ENCODE data around the gene KDM2A. TPM values are rescaled to one million over a fixed set of nuclear protein-coding genes. Genes with fewer than 3 reads are reported as not detected.

Gene KDM2A
- total RNA-seq, 1 experiment from 2014 or later: 27.9 TPM

GRCh38 chr11:67301313-67301921 is 182.4 kb downstream of the KDM2A start:
- DNase-seq (ENCODE audit: low spot score): no peak

- peak; percentile 48 for DNase-seq (ENCODE audit: low spot score)
Observed at GRCh38 chr11:67301951-67302516, 183.0 kb downstream of the KDM2A start.

GRCh38 chr11:67302571-67303131 is 183.6 kb downstream of the KDM2A start:
- DNase-seq (ENCODE audit: low spot score): no peak

GRCh38 chr11:67303132-67303834 is 184.2 kb downstream of the KDM2A start, which contains the start of gene SSH3:
TSS of gene SSH3 (plus strand) at chr11:67303530. CDS start at chr11:67303626, 96 bp downstream.
- DNase-seq (ENCODE audit: low spot score): no peak

GRCh38 chr11:67303835-67304411 is 184.9 kb downstream of the KDM2A start:
- no peak for DNase-seq (ENCODE audit: low spot score)

GRCh38 chr11:67304511-67305113 is 185.5 kb downstream of the KDM2A start:
- DNase-seq (ENCODE audit: low spot score): no peak

- DNase-seq (ENCODE audit: low spot score): no peak
Observed at GRCh38 chr11:67306769-67307544, 187.9 kb downstream of the KDM2A start.

- DNase-seq (ENCODE audit: low spot score): no peak
Observed at GRCh38 chr11:67307545-67308001, 188.5 kb downstream of the KDM2A start.

Other genes with a start within 250 kb of the KDM2A start
- 6.8 and 8.6 TPM in 2 replicates for gene PC, start 160.9 kb upstream of the KDM2A start, total RNA-seq (2014; rRNA removed; shearing (Covaris generic))
- gene C11orf86, start 144.0 kb upstream of the KDM2A start, total RNA-seq (2014; rRNA removed; shearing (Covaris generic)): not detected in 2 replicates
- gene SYT12, start 96.1 kb upstream of the KDM2A start, total RNA-seq (2014; rRNA removed; shearing (Covaris generic)): not detected in 2 replicates
- gene RHOD, start 62.4 kb upstream of the KDM2A start, total RNA-seq (2014; rRNA removed; shearing (Covaris generic)): 14.6 and 22.8 TPM in 2 replicates
- gene GRK2, start 147.2 kb downstream of the KDM2A start, total RNA-seq (2014; rRNA removed; shearing (Covaris generic)): 40.3 and 44.6 TPM in 2 replicates
- gene ANKRD13D, start 170.0 kb downstream of the KDM2A start, total RNA-seq (2014; rRNA removed; shearing (Covaris generic)): 25.4 and 51.8 TPM in 2 replicates
- 3.2 and 10.0 TPM in 2 replicates for gene SSH3, start 184.3 kb downstream of the KDM2A start, total RNA-seq (2014; rRNA removed; shearing (Covaris generic))
- gene POLD4, start 234.3 kb downstream of the KDM2A start, total RNA-seq (2014; rRNA removed; shearing (Covaris generic)): 75.8 and 96.0 TPM in 2 replicates